Nephron progenitor cell (in vitro differentiated cells): Measurements from ENCODE around the gene SORCS2.
A peak's percentile ranks its signal among the peaks of the same experiment; 100 is the strongest.

Source experiments
- DNase-seq: peaks from one replicate; pipeline ENCODE4 v3.0.0; 2021
- H3K27ac Mint-ChIP-seq: 2 replicates; pipeline ENCODE4 v1.8.0; 2021; ENCODE audit warnings: mild to moderate bottlenecking, moderate library complexity, mixed read lengths
- H3K27me3 Mint-ChIP-seq: 2 replicates; pipeline ENCODE4 v1.8.0; 2021; ENCODE audit warnings: mild to moderate bottlenecking, low read depth, mixed read lengths; ENCODE audit not compliant: poor library complexity
- H3K36me3 Mint-ChIP-seq: 2 replicates; pipeline ENCODE4 v1.8.0; 2021; ENCODE audit warnings: low read depth, mixed read lengths
- H3K4me1 Mint-ChIP-seq: 2 replicates; pipeline ENCODE4 v1.8.0; 2021; ENCODE audit warnings: mixed read lengths
- H3K4me3 Mint-ChIP-seq: 2 replicates; pipeline ENCODE4 v1.8.0; 2021; ENCODE audit warnings: mild to moderate bottlenecking, moderate library complexity, mixed read lengths
- H3K9me3 Mint-ChIP-seq: 2 replicates; pipeline ENCODE4 v1.8.0; 2021; ENCODE audit warnings: mild to moderate bottlenecking, moderate library complexity, mixed read lengths
- TF ChIP-seq, protein P1 (sequence below): fragments of 200-600 bp; sonication (generic); IDR thresholded peaks from 2 replicates; pipeline ENCODE4 v1.5.0; 2021; ENCODE audit warnings: antibody characterized with exemption

Gene SORCS2

DNA sequence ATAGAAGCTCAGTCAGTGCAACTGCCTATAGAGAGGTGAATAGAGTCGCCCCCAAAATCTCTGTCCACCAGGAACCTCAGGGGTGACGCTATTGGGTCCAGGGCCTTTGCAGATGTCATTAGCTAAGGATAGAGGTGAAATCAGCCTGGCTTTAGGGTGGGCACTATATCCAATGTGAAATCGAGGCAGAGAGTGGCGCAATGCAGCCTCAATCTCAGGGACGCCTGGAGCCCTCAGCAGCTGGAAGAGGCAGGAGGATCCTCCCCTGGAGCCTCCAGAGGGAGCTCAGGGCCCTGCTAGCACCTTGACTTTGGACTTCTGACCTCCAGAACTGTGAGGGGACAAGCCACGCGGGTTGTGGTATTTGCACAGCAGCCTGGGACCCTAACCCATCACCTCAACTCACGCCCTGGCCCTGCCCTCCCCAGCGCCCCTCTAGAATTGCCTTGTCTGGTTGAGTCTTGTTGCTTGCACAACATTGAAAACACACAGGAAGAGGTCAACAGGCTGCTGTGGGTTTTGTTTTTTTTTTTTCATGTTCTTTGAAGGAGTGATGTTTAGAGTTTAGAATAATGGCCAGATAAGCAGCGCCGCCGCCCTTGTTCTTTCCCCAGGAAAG, 331.8 kb downstream of the SORCS2 start:
- no peak for DNase-seq
- Mint-ChIP-seq H3K9me3 (no peaks in the 10 kb centered on the region), H3K27me3 (peaks cover 22% of the 10 kb centered on the region), H3K4me1 (peaks cover 43% of the 10 kb centered on the region), H3K4me3 (no peak overlapping the region), H3K36me3 (no peaks in the 10 kb centered on the region), H3K27ac (no peak overlapping the region)
- TF ChIP-seq, protein P1, sequence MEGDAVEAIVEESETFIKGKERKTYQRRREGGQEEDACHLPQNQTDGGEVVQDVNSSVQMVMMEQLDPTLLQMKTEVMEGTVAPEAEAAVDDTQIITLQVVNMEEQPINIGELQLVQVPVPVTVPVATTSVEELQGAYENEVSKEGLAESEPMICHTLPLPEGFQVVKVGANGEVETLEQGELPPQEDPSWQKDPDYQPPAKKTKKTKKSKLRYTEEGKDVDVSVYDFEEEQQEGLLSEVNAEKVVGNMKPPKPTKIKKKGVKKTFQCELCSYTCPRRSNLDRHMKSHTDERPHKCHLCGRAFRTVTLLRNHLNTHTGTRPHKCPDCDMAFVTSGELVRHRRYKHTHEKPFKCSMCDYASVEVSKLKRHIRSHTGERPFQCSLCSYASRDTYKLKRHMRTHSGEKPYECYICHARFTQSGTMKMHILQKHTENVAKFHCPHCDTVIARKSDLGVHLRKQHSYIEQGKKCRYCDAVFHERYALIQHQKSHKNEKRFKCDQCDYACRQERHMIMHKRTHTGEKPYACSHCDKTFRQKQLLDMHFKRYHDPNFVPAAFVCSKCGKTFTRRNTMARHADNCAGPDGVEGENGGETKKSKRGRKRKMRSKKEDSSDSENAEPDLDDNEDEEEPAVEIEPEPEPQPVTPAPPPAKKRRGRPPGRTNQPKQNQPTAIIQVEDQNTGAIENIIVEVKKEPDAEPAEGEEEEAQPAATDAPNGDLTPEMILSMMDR, result no peak

DNA sequence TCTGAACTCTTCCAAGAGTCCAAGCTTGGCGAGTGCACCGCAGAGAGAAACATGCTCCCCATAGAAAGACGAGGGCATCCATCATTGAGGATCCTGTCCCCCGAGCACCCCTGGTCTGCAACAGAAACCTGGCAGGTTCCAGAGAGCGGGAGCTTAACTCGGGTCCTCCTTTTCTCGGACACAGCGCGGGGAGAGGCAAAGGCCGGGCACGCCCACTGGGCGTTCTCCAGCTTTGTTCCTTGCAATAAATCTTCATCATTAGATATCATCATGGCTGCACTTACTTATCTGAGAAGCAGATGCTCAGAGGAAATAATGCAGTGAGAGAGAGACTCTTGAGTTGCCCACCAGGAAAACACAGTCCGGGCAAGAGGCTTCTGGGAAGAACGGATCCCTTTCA, 332.5 kb downstream of the SORCS2 start:
- TF ChIP-seq, protein P1, result no peak
- Mint-ChIP-seq H3K27ac (no peak overlapping the region), H3K4me3 (no peak overlapping the region), H3K27me3 (peaks cover 22% of the 10 kb centered on the region), H3K9me3 (no peaks in the 10 kb centered on the region), H3K36me3 (no peaks in the 10 kb centered on the region), H3K4me1 (peaks cover 44% of the 10 kb centered on the region)
- no peak for DNase-seq

DNA sequence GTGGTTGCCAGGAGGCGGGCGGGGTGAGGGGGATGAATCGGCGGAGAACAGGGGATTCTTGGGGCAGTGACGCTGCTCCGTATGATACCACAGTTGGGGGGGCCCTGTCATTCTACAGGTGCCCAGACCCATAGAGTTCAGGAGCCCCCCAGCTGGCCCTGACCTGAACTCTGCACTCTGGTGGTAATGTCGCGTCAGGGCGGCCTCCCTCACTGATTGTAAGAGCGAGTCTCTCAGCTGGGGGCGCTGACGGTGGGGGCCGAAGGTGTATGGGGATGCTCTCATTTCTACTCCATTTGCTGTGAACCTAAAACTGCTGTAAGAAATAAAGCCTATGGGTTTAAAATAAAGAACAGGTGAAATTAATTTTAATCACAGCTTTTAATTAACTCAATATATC, 334.2 kb downstream of the SORCS2 start:
- Mint-ChIP-seq H3K36me3 (no peaks in the 10 kb centered on the region), H3K4me3 (no peak overlapping the region), H3K27ac (no peak overlapping the region), H3K4me1 (peaks cover 51% of the 10 kb centered on the region), H3K9me3 (no peaks in the 10 kb centered on the region), H3K27me3 (peaks cover 18% of the 10 kb centered on the region)
- DNase-seq, result no peak
- TF ChIP-seq, protein P1, result no peak

DNA sequence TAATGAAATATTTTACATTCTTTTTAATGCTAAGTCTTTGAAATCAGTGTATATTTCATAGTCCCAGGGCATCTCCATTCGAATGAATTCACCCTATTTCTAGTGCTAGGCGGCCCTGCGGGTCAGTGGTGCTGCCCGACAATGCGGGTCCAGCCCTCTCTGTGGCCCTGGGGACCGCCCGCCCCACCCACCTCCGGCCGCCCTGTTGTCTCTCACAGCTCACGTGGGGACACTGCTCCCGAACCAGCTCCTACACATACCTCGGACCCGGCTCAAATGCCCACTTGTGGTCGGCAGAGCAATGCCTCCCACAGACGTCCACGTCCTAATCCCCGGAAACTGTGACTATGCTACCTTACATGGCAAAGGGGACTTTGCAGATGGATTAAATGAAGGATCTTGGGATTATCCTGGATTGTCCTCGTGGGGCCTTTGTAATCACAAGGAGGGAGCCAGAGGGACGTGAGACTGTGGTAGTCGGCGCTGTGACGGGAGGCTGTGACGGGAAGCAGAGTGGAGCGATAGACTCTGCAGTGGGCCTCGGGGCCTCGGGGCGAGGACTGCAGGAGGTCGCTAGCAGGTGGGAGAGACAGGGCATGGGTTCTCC, 334.7 kb downstream of the SORCS2 start:
- peaks cover 57% of the 10 kb centered on the region for H3K4me1 Mint-ChIP-seq
- H3K9me3 Mint-ChIP-seq, result no peaks in the 10 kb centered on the region
- peaks cover 12% of the 10 kb centered on the region for H3K27me3 Mint-ChIP-seq
- no peak for DNase-seq
- TF ChIP-seq, protein P1, result no peak
- no peaks in the 10 kb centered on the region for H3K36me3 Mint-ChIP-seq
- H3K4me3 Mint-ChIP-seq, result no peak overlapping the region
- no peak overlapping the region for H3K27ac Mint-ChIP-seq

DNA sequence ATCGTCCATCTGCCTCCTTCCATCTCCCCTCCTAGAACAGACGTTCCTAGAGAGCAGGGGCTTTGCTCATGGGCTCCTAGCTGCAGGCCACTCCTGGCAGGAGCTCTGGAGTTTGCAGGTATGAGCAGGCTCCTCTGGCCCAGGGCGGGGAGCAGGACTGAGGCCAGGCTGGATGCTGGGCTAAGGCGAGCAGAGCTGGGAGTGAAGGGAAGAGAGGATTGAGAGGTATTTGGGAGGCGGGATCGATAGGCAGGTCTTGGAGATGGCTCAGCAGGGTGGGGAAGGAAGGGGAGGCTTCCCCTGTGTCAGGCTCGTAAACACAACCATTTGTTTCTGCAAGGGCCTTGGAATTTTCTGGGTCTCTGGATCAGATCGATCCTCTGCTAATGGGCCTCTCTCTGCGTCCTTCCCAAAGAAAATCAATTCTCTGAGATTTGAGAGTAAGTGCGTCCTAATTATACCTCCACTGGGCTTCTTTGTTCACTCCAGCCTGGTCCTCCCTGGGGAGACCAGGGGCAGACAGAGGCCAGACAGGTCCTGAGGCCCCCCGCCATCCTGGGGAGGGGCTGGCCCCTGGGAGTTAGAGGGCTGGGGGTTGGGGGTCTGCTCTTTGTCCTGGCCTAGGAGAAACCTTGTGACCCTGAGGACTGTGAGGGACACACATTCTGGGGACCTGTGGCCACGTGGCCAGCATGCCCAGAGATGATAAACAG, 337.2 kb downstream of the SORCS2 start:
- DNase-seq, result no peak
- Mint-ChIP-seq H3K27ac (no peak overlapping the region), H3K9me3 (no peaks in the 10 kb centered on the region), H3K4me1 (peaks cover 63% of the 10 kb centered on the region), H3K36me3 (no peaks in the 10 kb centered on the region), H3K4me3 (peak overlapping the region; percentile 40), H3K27me3 (peaks cover 12% of the 10 kb centered on the region)
- TF ChIP-seq, protein P1, result no peak
